HL-60 (cell line): ENCODE results near the gene ABCC4.

ENCODE experiments used
- DNase-seq, 2 experiments: peaks; one replicate each; pipeline ENCODE4 v3.0.0-alpha.2; 2010 to 2020; ENCODE audit warnings: low read depth in 1 of 2, low spot score in 1 of 2
- H3K27ac ChIP-seq: fragments of 250-450 bp; sonication (Bioruptor Pico); replicated peaks from 2 replicates; pipeline ENCODE4 v1.5.1; 2020; ENCODE audit warnings: mild to moderate bottlenecking, moderate library complexity
- H3K27me3 ChIP-seq: fragments of 250-450 bp; sonication (Bioruptor Pico); 2 replicates; pipeline ENCODE4 v1.5.1; 2021; ENCODE audit warnings: mild to moderate bottlenecking, moderate library complexity; ENCODE audit not compliant: insufficient read depth, poor library complexity, severe bottlenecking
- H3K4me3 ChIP-seq: replicated peaks from 2 replicates; pipeline ENCODE4 v1.5.1; 2011; ENCODE audit warnings: mild to moderate bottlenecking, control low read depth, low read length; ENCODE audit not compliant: insufficient read depth
- GABPA ChIP-seq: IDR thresholded peaks from 2 replicates; pipeline ENCODE4 v1.6.1; 2012; ENCODE audit warnings: low read depth
- POLR2AphosphoS5 ChIP-seq: IDR thresholded peaks from 2 replicates; pipeline ENCODE4 v1.6.1; 2012; ENCODE audit warnings: low read depth
- SPI1 ChIP-seq: IDR thresholded peaks from 2 replicates; pipeline ENCODE4 v1.6.1; 2012; ENCODE audit warnings: low read depth, mild to moderate bottlenecking, borderline replicate concordance
- TF ChIP-seq, protein P1 (sequence below): IDR thresholded peaks from 2 replicates; pipeline ENCODE4 v1.6.1; 2012; ENCODE audit warnings: low read depth; ENCODE audit not compliant: insufficient replicate concordance
- TF ChIP-seq, protein P2 (sequence below): IDR thresholded peaks from one replicate; pipeline ENCODE4 v1.5.1; 2011; ENCODE audit warnings: low read length, control low read depth, inconsistent platforms; ENCODE audit not compliant: insufficient read depth

ABCC4 gene

DNA sequence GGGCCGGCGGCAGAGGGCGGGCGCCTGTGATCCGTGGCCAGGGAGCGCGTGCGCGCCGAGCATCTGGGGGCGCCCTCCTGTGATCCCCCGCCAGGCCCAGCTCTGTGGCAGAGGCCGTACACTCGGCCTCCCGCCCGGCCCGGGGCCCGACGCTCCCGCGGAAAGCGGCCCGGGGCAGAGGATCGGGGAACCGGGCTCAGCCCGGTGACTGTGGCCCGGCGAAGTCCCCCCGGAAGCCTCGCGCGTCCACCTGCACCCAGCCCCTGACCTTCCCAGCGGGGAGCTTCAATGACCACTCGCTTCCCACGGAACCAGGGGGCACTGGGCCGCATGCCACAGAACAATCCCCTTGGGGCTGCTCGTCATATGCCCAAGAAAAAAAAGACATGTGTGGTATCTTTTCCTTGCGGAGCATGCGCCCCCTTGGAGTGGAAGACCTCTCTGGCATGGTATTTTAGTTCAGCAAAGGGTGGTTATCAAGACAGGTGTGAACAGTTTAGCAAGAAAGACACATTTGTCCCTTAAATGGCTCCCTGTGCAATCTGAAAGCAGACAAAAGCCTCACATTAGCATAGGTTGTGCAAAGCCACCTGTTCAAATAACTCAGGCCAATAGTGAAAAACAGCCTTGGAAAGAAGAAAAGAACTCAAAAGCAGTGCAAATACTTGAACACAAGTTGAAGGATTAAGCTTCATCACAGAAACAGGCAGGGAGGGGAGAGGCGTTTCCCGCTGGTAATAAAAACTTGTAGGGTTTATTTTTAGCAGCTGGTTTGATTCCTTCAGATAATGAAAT is 298.0 kb downstream of the ABCC4 start:
- DNase-seq, result no peak
- peaks cover 16% of the 10 kb centered on the region for H3K27me3 ChIP-seq
- no peak overlapping the region for H3K27ac ChIP-seq
- TF ChIP-seq, protein P1, sequence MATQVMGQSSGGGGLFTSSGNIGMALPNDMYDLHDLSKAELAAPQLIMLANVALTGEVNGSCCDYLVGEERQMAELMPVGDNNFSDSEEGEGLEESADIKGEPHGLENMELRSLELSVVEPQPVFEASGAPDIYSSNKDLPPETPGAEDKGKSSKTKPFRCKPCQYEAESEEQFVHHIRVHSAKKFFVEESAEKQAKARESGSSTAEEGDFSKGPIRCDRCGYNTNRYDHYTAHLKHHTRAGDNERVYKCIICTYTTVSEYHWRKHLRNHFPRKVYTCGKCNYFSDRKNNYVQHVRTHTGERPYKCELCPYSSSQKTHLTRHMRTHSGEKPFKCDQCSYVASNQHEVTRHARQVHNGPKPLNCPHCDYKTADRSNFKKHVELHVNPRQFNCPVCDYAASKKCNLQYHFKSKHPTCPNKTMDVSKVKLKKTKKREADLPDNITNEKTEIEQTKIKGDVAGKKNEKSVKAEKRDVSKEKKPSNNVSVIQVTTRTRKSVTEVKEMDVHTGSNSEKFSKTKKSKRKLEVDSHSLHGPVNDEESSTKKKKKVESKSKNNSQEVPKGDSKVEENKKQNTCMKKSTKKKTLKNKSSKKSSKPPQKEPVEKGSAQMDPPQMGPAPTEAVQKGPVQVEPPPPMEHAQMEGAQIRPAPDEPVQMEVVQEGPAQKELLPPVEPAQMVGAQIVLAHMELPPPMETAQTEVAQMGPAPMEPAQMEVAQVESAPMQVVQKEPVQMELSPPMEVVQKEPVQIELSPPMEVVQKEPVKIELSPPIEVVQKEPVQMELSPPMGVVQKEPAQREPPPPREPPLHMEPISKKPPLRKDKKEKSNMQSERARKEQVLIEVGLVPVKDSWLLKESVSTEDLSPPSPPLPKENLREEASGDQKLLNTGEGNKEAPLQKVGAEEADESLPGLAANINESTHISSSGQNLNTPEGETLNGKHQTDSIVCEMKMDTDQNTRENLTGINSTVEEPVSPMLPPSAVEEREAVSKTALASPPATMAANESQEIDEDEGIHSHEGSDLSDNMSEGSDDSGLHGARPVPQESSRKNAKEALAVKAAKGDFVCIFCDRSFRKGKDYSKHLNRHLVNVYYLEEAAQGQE, result no peak
- no peak for TF ChIP-seq POLR2AphosphoS5
- TF ChIP-seq SPI1, result no peak
- TF ChIP-seq, protein P2, sequence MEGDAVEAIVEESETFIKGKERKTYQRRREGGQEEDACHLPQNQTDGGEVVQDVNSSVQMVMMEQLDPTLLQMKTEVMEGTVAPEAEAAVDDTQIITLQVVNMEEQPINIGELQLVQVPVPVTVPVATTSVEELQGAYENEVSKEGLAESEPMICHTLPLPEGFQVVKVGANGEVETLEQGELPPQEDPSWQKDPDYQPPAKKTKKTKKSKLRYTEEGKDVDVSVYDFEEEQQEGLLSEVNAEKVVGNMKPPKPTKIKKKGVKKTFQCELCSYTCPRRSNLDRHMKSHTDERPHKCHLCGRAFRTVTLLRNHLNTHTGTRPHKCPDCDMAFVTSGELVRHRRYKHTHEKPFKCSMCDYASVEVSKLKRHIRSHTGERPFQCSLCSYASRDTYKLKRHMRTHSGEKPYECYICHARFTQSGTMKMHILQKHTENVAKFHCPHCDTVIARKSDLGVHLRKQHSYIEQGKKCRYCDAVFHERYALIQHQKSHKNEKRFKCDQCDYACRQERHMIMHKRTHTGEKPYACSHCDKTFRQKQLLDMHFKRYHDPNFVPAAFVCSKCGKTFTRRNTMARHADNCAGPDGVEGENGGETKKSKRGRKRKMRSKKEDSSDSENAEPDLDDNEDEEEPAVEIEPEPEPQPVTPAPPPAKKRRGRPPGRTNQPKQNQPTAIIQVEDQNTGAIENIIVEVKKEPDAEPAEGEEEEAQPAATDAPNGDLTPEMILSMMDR, result no peak
- TF ChIP-seq GABPA, result no peak
- H3K4me3 ChIP-seq, result no peak overlapping the region

DNA sequence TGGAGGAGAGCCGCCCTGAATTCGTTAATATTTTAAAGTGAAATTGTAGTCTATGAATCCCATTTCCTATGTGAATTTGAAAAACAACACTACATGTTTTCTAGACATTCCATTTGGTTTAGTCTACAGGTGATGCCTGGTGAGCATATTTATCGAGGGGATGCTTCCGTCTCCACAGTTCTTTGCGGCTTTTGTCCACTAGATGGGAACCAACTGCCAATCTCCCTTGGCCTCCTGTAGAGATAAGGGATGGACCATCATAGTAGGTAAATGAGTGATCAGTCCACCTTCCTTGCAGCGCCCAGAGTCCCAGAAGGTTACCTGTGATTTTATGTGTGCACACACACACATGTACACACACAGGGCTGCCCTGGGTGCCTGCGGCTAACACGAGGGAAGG is 299.1 kb downstream of the ABCC4 start:
- peaks cover 20% of the 10 kb centered on the region for H3K27me3 ChIP-seq
- no peak overlapping the region for H3K27ac ChIP-seq
- H3K4me3 ChIP-seq, result no peak overlapping the region
- TF ChIP-seq GABPA, result no peak
- DNase-seq, result no peak

DNA sequence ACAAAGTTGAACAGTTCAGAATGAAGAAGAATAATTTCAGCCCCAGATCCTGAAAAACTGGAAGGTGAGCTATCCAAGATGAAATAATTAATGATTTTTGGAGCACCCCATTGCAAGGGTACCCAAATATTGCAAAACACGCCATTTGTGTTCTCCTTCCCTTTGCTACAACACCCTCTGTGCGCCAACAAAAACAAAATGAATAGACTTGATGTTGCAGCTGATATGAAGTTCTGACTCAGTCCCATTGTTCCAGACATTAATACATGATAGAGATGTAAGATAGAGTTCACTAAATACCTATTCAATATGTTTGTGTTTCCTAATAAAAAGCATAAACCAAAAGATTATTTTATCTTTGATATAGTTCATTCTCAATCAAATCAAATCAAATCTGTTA is 301.4 kb downstream of the ABCC4 start:
- TF ChIP-seq POLR2AphosphoS5, result no peak
- TF ChIP-seq SPI1, result no peak
- no peak for TF ChIP-seq GABPA
- TF ChIP-seq, protein P2, result no peak
- TF ChIP-seq, protein P1, result no peak
- DNase-seq, result no peak
- H3K27me3 ChIP-seq, result peaks cover 24% of the 10 kb centered on the region
- H3K4me3 ChIP-seq, result no peak overlapping the region
- no peak overlapping the region for H3K27ac ChIP-seq

DNA sequence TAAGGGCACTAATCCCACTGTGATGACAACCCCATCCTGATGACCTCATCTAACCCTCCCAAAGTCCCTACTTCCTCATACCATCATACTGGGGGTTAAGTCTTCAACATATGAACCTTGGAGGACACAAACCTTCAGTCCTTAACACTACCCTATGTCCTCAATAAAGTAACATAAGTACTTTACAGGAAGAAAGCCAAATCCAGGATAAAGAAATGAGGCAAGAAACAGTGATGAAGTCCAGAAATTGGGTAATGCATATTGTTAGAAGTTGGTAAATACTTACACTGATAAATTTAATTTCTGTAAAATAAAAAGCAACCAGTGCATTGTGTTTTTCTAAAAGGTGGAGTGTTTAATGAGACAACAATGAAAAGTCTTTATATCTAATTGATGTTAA is 304.1 kb downstream of the ABCC4 start:
- TF ChIP-seq, protein P1, result no peak
- TF ChIP-seq POLR2AphosphoS5 (no peak), SPI1 (no peak)
- Histone ChIP-seq H3K27ac (no peak overlapping the region), H3K4me3 (no peak overlapping the region), H3K27me3 (peaks cover 23% of the 10 kb centered on the region)
- DNase-seq, result no peak
